HEK293T (cell line): ENCODE data around the gene KLHDC3.

Experiments used
- ARNT ChIP-seq: fragments of 450-650 bp; IDR thresholded peaks from 2 replicates; pipeline ENCODE4 v1.6.1; 2017; ENCODE audit warnings: mild to moderate bottlenecking
- BHLHE40 ChIP-seq: fragments of 450-650 bp; IDR thresholded peaks from 2 replicates; pipeline ENCODE4 v1.6.1; 2016; ENCODE audit warnings: mild to moderate bottlenecking, moderate library complexity, borderline replicate concordance
- ELF4 ChIP-seq: fragments of 450-650 bp; IDR thresholded peaks from 2 replicates; pipeline ENCODE4 v1.6.1; 2017; ENCODE audit warnings: antibody characterized with exemption
- FOXA1 ChIP-seq: fragments of 450-650 bp; IDR thresholded peaks from 2 replicates; pipeline ENCODE4 v1.6.1; 2016; ENCODE audit warnings: mild to moderate bottlenecking
- FOXK2 ChIP-seq: fragments of 450-650 bp; IDR thresholded peaks from 2 replicates; pipeline ENCODE4 v1.6.1; 2016; ENCODE audit warnings: mild to moderate bottlenecking
- FOXM1 ChIP-seq: fragments of 450-650 bp; IDR thresholded peaks from 2 replicates; pipeline ENCODE4 v1.6.1; 2017; ENCODE audit warnings: mild to moderate bottlenecking, borderline replicate concordance
- L3MBTL2 ChIP-seq: fragments of 450-650 bp; conservative IDR thresholded peaks from 2 replicates; pipeline ENCODE4 v1.6.1; 2016; ENCODE audit warnings: mild to moderate bottlenecking
- LEF1 ChIP-seq: fragments of 450-650 bp; IDR thresholded peaks from 2 replicates; pipeline ENCODE4 v1.6.1; 2017; ENCODE audit warnings: mild to moderate bottlenecking, borderline replicate concordance
- NFRKB ChIP-seq: fragments of 450-650 bp; IDR thresholded peaks from 2 replicates; pipeline ENCODE4 v1.6.1; 2016; ENCODE audit warnings: mild to moderate bottlenecking, moderate library complexity
- SP1 ChIP-seq: fragments of 450-650 bp; IDR thresholded peaks from 2 replicates; pipeline ENCODE4 v1.6.1; 2017
- SUZ12 ChIP-seq: fragments of 450-650 bp; IDR thresholded peaks from 2 replicates; pipeline ENCODE4 v1.6.1; 2016; ENCODE audit warnings: mild to moderate bottlenecking
- TARDBP ChIP-seq: fragments of 450-650 bp; IDR thresholded peaks from 2 replicates; pipeline ENCODE4 v1.6.1; 2016

DNA sequence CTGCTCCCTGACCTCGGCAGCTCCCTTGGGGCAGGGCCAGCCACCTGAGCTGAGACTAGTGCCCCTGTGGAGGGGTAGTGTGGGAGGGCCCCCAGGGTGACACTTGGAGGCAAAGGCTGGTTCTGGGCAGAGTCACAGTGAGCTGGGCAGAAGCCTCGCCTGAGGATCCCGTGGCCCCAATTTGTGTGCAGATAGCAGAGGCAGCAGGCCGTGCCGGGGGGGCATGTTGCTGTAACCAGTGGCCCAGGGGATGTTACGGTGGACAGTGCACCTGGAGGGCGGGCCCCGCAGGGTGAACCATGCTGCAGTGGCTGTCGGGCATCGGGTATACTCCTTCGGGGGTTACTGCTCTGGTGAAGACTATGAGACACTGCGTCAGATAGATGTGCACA is 2.9 kb downstream of the KLHDC3 start:
- no peak for TF ChIP-seq L3MBTL2
- no peak for TF ChIP-seq SP1
- TF ChIP-seq LEF1, result no peak
- TF ChIP-seq TARDBP, result no peak
- no peak for TF ChIP-seq NFRKB
- no peak for TF ChIP-seq FOXA1
- no peak for TF ChIP-seq ELF4
- no peak for TF ChIP-seq BHLHE40
- TF ChIP-seq FOXK2, result no peak
- TF ChIP-seq SUZ12, result no peak
- TF ChIP-seq FOXM1, result no peak
- no peak for TF ChIP-seq ARNT
